Testis (tissue), 2 donors: ENCODE measurements around the gene RBM4.

Experiments
- POLR2A ChIP-seq: fragments of 450-650 bp; IDR thresholded peaks from one replicate; pipeline ENCODE4 v1.6.1; 2017; ENCODE audit warnings: antibody characterized with exemption, mild to moderate bottlenecking, moderate library complexity
- TF ChIP-seq, protein P1 (sequence below), 3 experiments: fragments of 450-650 bp in 2 of 3; fragments of 200-600 bp in 1 of 3; sonication (generic) in 1 of 3; IDR thresholded peaks; one replicate each; pipeline ENCODE4 v1.5.1; 2016 to 2019; ENCODE audit warnings: antibody characterized with exemption in 3 of 3, mild to moderate bottlenecking in 2 of 3, moderate library complexity in 1 of 3

DNA sequence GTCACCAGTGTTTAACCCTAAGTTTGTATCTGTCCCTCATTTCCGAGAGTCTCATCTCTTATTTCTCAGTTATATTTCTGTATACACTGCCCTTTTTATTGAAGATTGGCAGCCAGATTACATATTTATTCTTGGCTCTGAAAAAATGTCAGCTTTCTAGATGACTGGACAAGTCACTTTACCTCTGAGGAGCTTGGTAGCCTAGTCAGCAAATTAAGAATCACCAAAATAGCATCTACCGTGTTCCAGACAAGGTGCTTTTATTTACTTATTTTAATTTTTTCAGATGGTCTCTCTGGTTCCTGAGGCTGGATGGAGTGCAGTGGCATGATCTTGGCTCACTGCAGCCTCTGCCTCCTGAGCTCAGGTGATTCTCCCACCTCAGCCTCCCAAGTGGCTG is 5.6 kb upstream of the RBM4 start:
- no peak for TF ChIP-seq POLR2A
- TF ChIP-seq, protein P1, sequence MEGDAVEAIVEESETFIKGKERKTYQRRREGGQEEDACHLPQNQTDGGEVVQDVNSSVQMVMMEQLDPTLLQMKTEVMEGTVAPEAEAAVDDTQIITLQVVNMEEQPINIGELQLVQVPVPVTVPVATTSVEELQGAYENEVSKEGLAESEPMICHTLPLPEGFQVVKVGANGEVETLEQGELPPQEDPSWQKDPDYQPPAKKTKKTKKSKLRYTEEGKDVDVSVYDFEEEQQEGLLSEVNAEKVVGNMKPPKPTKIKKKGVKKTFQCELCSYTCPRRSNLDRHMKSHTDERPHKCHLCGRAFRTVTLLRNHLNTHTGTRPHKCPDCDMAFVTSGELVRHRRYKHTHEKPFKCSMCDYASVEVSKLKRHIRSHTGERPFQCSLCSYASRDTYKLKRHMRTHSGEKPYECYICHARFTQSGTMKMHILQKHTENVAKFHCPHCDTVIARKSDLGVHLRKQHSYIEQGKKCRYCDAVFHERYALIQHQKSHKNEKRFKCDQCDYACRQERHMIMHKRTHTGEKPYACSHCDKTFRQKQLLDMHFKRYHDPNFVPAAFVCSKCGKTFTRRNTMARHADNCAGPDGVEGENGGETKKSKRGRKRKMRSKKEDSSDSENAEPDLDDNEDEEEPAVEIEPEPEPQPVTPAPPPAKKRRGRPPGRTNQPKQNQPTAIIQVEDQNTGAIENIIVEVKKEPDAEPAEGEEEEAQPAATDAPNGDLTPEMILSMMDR (IDR thresholded peaks at IDR 0.05) = no peak
